Measurements from ENCODE around the gene RPS24. TPM values are rescaled to one million over a fixed set of nuclear protein-coding genes. Genes with fewer than 3 reads are reported as not detected.
"Not testable (repeated sequence)": the region's sequence is repeated elsewhere in the genome, so short reads cannot be mapped to it uniquely, and the experiment has no call there.

Gene RPS24
- total and polyA plus RNA-seq, 7 experiments from 2014 or later, result 1,173 to 2,466 (median 1,582) TPM

GRCh38 chr10:78059906-78060702 lies 26.4 kb downstream of the RPS24 start:
- H3K27ac Mint-ChIP-seq, result no peak overlapping the region
- POLR2A ChIA-PET, result no interaction called here

GRCh38 chr10:78062296-78062695 lies 28.6 kb downstream of the RPS24 start:
- no peak overlapping the region for H3K27ac Mint-ChIP-seq
- POLR2A ChIA-PET, result no interaction called here

More at GRCh38 chr10:78059906-78060702, 26.4 kb downstream of the RPS24 start:
- no peaks in the 10 kb centered on the region for H3K27me3 ChIP-seq (ENCODE audit: control insufficient read depth in 2 of 2, insufficient read depth in 2 of 2, low read length in 2 of 2)
- no peaks in the 10 kb centered on the region for H3K4me1 ChIP-seq (ENCODE audit: control insufficient read depth in 2 of 2, insufficient read depth in 2 of 2, low read length in 2 of 2)
- peaks cover 0 to 15% (median 3%) of the 10 kb centered on the region in 7 donors for H3K4me1 Mint-ChIP-seq
- intact Hi-C loops (cut with micrococcal nuclease), result no loop called here
- H3K4me3 Mint-ChIP-seq, result no peak overlapping the region
- CTCF ChIA-PET, result no interaction called here
- H3K9me3 ChIP-seq (ENCODE audit: control insufficient read depth in 2 of 3, low read length in 3 of 3), result no peaks in the 10 kb centered on the region
- H3K4me3 ChIP-seq (ENCODE audit: low read length), result no peak overlapping the region
- ATAC-seq (no peak), DNase-seq (no peak)
- no peaks in the 10 kb centered on the region for H3K9me3 Mint-ChIP-seq
- no peak overlapping the region for H3K27ac ChIP-seq (ENCODE audit: low read depth, low read length)
- peaks cover 0 to 4% (median 0%) of the 10 kb centered on the region in 5 donors for H3K27me3 Mint-ChIP-seq
- no peaks in the 10 kb centered on the region for H3K36me3 ChIP-seq (ENCODE audit: control insufficient read depth in 2 of 3, insufficient read depth in 3 of 3, low read length in 3 of 3)
- H3K36me3 Mint-ChIP-seq, result peaks cover 0 to 8% (median 3%) of the 10 kb centered on the region in 5 donors

GRCh38 chr10:78063236-78063635 lies 29.6 kb downstream of the RPS24 start:
- H3K4me3 Mint-ChIP-seq, result no peak overlapping the region
- H3K27me3 ChIP-seq (ENCODE audit: control insufficient read depth in 2 of 2, insufficient read depth in 2 of 2, low read length in 2 of 2), result no peaks in the 10 kb centered on the region
- no peaks in the 10 kb centered on the region for H3K9me3 Mint-ChIP-seq
- no peaks in the 10 kb centered on the region for H3K36me3 Mint-ChIP-seq
- H3K36me3 ChIP-seq (ENCODE audit: control insufficient read depth in 2 of 3, insufficient read depth in 3 of 3, low read length in 3 of 3), result no peaks in the 10 kb centered on the region
- intact Hi-C loops (cut with micrococcal nuclease), result no loop called here
- ATAC-seq (no peak), DNase-seq (no peak)
- no peak overlapping the region for H3K27ac ChIP-seq (ENCODE audit: low read depth, low read length)
- ChIA-PET CTCF (no interaction called here), POLR2A (no interaction called here)
- H3K27me3 Mint-ChIP-seq, result peaks cover 0 to 9% (median 0%) of the 10 kb centered on the region in 5 donors
- H3K4me1 Mint-ChIP-seq, result peaks cover 0 to 19% (median 3%) of the 10 kb centered on the region in 7 donors
- H3K4me3 ChIP-seq (ENCODE audit: low read length), result no peak overlapping the region
- H3K9me3 ChIP-seq (ENCODE audit: control insufficient read depth in 2 of 3, low read length in 3 of 3), result no peaks in the 10 kb centered on the region
- H3K27ac Mint-ChIP-seq, result no peak overlapping the region
- H3K4me1 ChIP-seq (ENCODE audit: control insufficient read depth in 2 of 2, insufficient read depth in 2 of 2, low read length in 2 of 2), result no peaks in the 10 kb centered on the region

More at GRCh38 chr10:78062296-78062695, 28.6 kb downstream of the RPS24 start:
- Mint-ChIP-seq H3K4me1 (peaks cover 0 to 19% (median 3%) of the 10 kb centered on the region in 7 donors), H3K9me3 (no peaks in the 10 kb centered on the region), H3K27me3 (peaks cover 0 to 9% (median 0%) of the 10 kb centered on the region in 5 donors), H3K36me3 (no peaks in the 10 kb centered on the region), H3K4me3 (no peak overlapping the region)
- Histone ChIP-seq H3K27ac (ENCODE audit: low read depth, low read length) (no peak overlapping the region), H3K4me3 (ENCODE audit: low read length) (no peak overlapping the region), H3K4me1 (ENCODE audit: control insufficient read depth in 2 of 2, insufficient read depth in 2 of 2, low read length in 2 of 2) (no peaks in the 10 kb centered on the region), H3K36me3 (ENCODE audit: control insufficient read depth in 2 of 3, insufficient read depth in 3 of 3, low read length in 3 of 3) (no peaks in the 10 kb centered on the region), H3K27me3 (ENCODE audit: control insufficient read depth in 2 of 2, insufficient read depth in 2 of 2, low read length in 2 of 2) (no peaks in the 10 kb centered on the region), H3K9me3 (ENCODE audit: control insufficient read depth in 2 of 3, low read length in 3 of 3) (no peaks in the 10 kb centered on the region)
- CTCF ChIA-PET, result no interaction called here
- DNase-seq (no peak), ATAC-seq (peak; percentile 47)
- intact Hi-C loops (cut with micrococcal nuclease), result no loop called here

- H3K4me1 Mint-ChIP-seq, result peaks cover 0 to 19% (median 3%) of the 10 kb centered on the region in 7 donors
- H3K4me3 ChIP-seq (ENCODE audit: low read length); H3K27me3 Mint-ChIP-seq; H3K27me3 ChIP-seq (ENCODE audit: control insufficient read depth in 2 of 2, insufficient read depth in 2 of 2, low read length in 2 of 2); DNase-seq; ATAC-seq; H3K27ac ChIP-seq (ENCODE audit: low read depth, low read length); intact Hi-C loops (cut with micrococcal nuclease); CTCF ChIA-PET; H3K27ac Mint-ChIP-seq; H3K4me1 ChIP-seq (ENCODE audit: control insufficient read depth in 2 of 2, insufficient read depth in 2 of 2, low read length in 2 of 2); POLR2A ChIA-PET; H3K36me3 ChIP-seq (ENCODE audit: control insufficient read depth in 2 of 3, insufficient read depth in 3 of 3, low read length in 3 of 3); H3K4me3 Mint-ChIP-seq; H3K36me3 Mint-ChIP-seq; H3K9me3 ChIP-seq (ENCODE audit: control insufficient read depth in 2 of 3, low read length in 3 of 3); H3K9me3 Mint-ChIP-seq: not testable (repeated sequence)
Observed at GRCh38 chr10:78064919-78065318, 31.3 kb downstream of the RPS24 start.

- Mint-ChIP-seq H3K4me3 (no peak overlapping the region), H3K27ac (peak overlapping the region in 1 of 9 donors; percentile 35), H3K9me3 (no peaks in the 10 kb centered on the region), H3K27me3 (peaks cover 0 to 9% (median 0%) of the 10 kb centered on the region in 5 donors), H3K36me3 (no peaks in the 10 kb centered on the region), H3K4me1 (peaks cover 0 to 19% (median 3%) of the 10 kb centered on the region in 7 donors)
- Histone ChIP-seq H3K9me3 (ENCODE audit: control insufficient read depth in 2 of 3, low read length in 3 of 3) (no peaks in the 10 kb centered on the region), H3K4me3 (ENCODE audit: low read length) (no peak overlapping the region), H3K36me3 (ENCODE audit: control insufficient read depth in 2 of 3, insufficient read depth in 3 of 3, low read length in 3 of 3) (no peaks in the 10 kb centered on the region), H3K27me3 (ENCODE audit: control insufficient read depth in 2 of 2, insufficient read depth in 2 of 2, low read length in 2 of 2) (no peaks in the 10 kb centered on the region), H3K27ac (ENCODE audit: low read depth, low read length) (no peak overlapping the region), H3K4me1 (ENCODE audit: control insufficient read depth in 2 of 2, insufficient read depth in 2 of 2, low read length in 2 of 2) (no peaks in the 10 kb centered on the region)
- intact Hi-C loops (cut with micrococcal nuclease), result no loop called here
- ATAC-seq (no peak), DNase-seq (no peak)
- ChIA-PET POLR2A (no interaction called here), CTCF (no interaction called here)
Observed at GRCh38 chr10:78065611-78066010, 31.9 kb downstream of the RPS24 start.

GRCh38 chr10:78066012-78066411 lies 32.3 kb downstream of the RPS24 start:
- CTCF ChIA-PET, result no interaction called here
- ATAC-seq (no peak), DNase-seq (no peak)
- no peak overlapping the region for H3K4me3 ChIP-seq (ENCODE audit: low read length)
- Mint-ChIP-seq H3K27ac (peak overlapping the region in 1 of 9 donors; percentile 35), H3K27me3 (peaks cover 0 to 9% (median 0%) of the 10 kb centered on the region in 5 donors), H3K36me3 (no peaks in the 10 kb centered on the region), H3K4me3 (no peak overlapping the region), H3K4me1 (peaks cover 0 to 19% (median 3%) of the 10 kb centered on the region in 7 donors), H3K9me3 (no peaks in the 10 kb centered on the region)
- no peak overlapping the region for H3K27ac ChIP-seq (ENCODE audit: low read depth, low read length)
- H3K27me3 ChIP-seq (ENCODE audit: control insufficient read depth in 2 of 2, insufficient read depth in 2 of 2, low read length in 2 of 2), result no peaks in the 10 kb centered on the region
- no peaks in the 10 kb centered on the region for H3K9me3 ChIP-seq (ENCODE audit: control insufficient read depth in 2 of 3, low read length in 3 of 3)
- POLR2A ChIA-PET, result no interaction called here
- H3K4me1 ChIP-seq (ENCODE audit: control insufficient read depth in 2 of 2, insufficient read depth in 2 of 2, low read length in 2 of 2), result no peaks in the 10 kb centered on the region
- intact Hi-C loops (cut with micrococcal nuclease), result no loop called here
- no peaks in the 10 kb centered on the region for H3K36me3 ChIP-seq (ENCODE audit: control insufficient read depth in 2 of 3, insufficient read depth in 3 of 3, low read length in 3 of 3)
